IPS DF 19.7 (cell line): ENCODE data around the gene KANK2.
"Not testable (repeated sequence)": the region's sequence is repeated elsewhere in the genome, so short reads cannot be mapped to it uniquely, and the experiment has no call there.

Experiments
- DNase-seq: peaks from one replicate; pipeline ENCODE4 v3.0.0-alpha.2; 2013; ENCODE audit warnings: low read depth, low spot score

Gene KANK2

DNA sequence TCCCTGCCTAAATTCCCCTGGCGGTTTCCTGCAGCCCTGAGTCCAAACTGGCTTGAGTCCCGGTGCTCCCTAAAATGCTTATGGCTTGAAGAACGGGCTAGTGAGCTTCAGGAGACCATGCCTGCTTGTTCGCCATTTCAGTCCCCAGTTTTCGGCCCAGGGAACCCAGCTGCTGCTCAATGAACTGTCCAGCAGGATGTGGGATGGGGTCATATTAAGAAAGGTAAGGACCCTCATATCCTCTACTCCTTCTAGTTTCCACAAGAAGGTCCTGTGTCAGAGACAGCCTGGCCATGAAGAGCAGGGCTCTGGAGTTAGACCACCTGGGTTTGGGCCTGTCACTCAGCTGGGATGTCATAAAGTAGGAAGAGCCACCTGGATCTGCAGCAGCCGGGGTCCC is 24.8 kb downstream of the KANK2 start:
- no peak for DNase-seq

- no peak for DNase-seq
These were observed 26.2 kb downstream of the KANK2 start for GRCh38 chr19:11171144-11171543.

DNA sequence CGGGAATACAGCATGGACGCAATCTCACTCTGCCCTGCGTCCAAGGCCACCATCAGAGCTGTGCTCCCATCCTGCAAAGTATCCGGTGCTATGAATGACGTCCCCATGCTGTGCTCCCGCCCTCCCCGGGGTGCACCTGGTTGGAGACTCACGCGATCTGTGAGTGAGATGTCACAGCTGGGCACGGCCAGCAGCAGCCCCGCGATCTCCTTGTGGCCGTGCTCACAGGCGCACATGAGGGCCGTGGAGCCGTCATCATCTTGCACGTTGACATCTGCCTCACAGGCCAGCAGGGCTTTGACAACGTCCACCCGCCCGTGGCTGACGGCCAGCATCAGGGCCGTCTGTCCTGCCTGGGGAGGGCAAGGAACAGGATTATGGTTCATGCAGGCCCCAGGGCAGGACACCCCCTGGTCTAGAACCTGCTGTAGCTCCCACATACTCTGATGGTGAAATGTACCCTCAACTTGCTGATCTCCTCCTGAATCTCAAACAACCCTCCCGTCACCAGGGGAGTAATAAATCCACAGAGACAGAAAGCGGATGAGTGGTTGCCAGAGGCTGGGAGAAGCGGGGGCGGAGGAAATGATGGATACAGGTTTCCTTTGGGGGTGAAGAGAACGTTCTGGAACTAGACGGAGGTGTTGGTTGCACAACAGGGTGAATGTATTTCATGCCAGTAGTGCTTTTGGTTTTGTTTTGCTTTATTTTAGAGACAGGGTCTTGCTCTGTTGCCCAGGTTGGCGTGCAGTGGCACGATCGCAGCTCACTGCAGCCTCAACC is 27.3 kb downstream of the KANK2 start:
- DNase-seq, result no peak

- no peak for DNase-seq
These were observed 28.8 kb downstream of the KANK2 start for GRCh38 chr19:11168568-11168967.

DNA sequence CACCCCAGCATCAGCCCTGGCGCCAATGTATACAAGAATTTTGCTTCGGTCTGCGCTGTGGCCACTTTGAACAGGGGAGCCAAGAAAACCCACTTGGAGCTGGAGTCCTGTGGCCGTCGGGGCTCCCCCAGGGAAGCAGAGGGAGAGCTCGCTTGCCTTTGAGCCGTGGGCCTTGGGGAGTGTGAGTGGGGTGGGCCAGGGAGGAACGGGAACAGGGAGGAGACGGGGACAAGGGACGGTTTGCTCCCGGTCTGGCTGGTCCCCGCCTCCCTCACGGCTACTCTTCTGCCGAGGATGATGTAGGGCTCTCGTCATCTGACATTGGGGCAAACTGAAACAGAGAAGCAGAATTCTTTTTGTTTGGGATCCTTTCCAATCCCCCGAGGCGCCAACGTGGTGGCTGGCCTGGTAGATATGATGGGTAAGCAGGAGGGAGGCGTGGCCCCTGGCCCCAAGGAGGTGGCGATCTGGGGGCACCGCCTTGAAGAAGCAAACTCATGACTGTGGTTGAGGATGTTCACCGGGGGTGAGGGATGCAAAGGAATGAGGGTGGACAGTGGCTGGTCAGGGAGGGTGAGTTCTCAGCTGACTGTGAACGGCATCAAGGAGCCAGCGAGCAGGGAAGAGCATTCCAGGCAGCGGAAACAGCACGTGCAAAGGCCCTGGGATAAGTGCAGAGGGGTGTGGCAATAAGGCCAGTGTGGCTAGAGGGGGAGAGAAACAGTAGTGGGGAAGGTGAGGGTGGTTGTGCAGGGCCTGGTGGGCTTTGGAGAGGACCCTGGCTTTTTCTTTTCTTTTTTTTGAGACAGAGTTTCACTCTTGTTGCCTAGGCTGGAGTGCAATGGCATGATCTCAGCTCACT is 30.8 kb downstream of the KANK2 start:
- no peak for DNase-seq

DNA sequence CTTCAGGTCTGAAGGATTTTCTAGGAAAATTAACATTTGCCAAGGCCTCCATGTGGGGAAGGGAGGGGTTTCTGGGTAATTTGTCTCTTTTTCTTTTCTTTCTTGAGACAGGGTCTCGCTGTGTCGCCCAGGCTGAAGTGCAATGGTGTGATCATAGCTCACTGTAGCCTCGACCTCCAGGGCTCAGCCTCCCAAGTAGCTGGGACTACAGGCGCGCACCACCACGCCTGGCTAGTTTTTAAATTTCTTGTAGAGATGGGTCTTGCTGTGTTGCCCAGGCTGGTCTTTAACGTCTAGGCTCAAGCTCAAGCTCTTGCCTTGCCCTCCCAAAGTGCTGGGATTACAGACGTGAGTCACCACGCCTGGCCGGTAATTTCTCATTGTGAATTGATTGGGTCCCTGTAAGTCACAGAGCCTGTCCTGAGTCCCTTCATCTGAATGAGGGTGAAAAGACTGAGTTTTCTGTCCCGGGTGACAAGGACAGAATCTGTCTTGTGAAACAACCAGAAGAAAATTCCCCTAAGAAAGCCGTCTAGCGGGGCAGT is 31.8 kb downstream of the KANK2 start:
- no peak for DNase-seq

- no peak for DNase-seq
These were observed 32.4 kb downstream of the KANK2 start for GRCh38 chr19:11164879-11165406.

GRCh38 chr19:11164296-11164695 is 33.0 kb downstream of the KANK2 start:
- no peak for DNase-seq

DNA sequence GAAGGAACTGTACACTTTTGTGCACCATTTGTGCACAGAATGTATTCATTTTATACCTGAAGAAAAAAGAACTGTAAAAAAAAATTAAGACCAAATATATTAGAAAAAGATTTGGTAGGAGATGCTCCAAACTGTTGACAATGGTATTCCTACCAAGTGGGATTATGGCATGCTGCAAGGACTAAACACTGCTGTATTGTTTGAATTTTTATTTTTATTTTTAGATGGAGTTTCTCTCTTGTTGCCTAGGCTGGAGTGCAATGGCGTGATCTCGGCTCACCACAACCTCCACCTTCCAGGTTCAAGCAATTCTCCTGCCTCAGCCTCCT is 36.9 kb downstream of the KANK2 start:
- DNase-seq, result not testable (repeated sequence)

GRCh38 chr19:11159598-11160439 is 37.5 kb downstream of the KANK2 start:
- DNase-seq, result no peak

DNA sequence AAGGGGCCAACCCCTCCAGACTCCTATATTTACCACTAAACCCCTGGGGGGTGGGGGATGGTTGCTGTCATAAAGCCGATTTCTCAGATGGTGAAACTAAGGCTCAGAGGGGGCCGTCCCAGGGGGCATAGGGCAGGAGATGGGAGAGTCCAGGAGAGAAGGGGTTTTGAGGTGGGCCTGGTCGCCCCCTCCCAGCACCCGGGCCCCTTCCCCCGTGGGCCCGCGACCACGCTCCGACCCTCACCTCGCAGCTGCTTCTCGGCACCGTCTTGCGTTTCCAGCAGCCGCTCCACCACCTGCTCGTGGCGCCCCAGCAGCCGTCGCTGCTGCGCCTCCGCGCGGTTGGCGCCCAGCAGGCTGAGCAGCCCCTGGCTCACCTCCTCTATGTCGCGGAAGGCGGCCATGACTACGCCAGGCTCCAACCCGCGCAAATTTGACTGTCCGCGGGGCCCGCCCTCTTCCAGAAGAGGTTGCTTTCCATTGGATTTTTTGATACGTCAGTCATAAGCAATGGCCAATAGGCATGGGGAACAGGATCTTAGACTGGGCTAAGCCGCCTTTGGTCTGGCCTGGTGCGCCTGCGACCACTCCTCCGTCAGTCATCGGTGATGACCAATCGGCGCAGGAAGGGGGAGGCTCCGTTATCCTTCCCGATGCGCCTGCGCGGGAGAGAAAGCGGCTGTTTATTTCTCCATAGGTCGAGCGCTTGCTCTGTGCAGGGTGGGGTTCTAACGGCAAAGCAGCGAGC is 41.8 kb downstream of the KANK2 start, which contains the start of gene SPC24:
Gene SPC24, minus strand, starts transcription at position 410 of the 748 bp plus-strand sequence. Its CDS starts 6 bp downstream, at position 404.
- DNase-seq, result peak; percentile 94

DNA sequence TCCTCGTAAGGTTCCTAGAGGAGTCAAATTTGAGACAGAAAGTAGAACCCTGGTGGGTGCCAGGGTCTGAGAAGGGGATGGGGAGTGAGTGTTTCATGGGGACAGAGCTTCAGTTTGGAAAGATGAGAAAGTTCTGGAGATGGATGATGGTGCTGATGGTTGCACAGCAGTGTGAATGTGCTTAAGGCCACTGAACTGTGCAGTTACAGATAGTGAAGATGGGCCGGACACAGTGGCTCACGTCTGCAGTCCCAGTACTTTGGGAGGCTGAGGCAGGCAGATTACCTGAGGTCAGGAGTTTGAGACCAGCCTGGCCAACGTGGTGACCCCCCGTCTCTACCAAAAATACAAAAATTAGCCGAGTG is 42.7 kb downstream of the KANK2 start:
- no peak for DNase-seq

DNA sequence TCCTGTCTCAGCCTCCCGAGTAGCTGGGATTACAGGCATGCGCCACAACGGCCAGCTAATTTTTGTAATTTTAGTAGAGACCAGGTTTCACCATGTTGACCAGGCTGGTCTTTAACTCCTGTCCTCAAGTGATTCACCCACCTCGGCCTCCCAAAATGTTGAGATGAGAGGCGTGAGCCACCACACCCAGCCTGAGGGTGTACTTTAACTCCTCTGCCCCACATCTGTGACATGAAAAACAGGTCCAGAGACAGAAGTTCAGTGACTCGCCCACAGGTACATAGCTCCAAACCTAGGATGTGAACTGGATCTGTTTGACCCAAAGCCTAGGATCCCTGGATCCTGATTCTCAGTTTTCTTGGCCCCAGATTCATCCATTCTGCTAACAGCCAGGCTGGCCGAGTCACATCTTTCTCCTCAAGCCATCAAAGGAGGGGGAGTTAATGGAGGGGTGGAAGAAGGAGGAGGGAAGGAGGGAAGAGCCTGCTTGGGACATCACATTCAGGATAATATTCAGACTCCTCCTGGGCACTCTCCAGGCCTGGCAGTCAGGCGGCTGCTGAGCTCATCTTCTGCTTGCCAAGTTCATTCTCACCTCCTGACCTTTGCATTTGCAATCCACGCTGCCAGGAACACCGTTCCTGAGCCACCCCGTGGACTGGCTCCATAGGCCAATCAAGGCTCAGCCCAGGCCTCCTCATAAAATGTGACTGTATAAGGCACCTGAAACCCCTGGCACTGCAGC is 44.9 kb downstream of the KANK2 start:
- DNase-seq, result no peak

- no peak for DNase-seq
These were observed 46.2 kb downstream of the KANK2 start for GRCh38 chr19:11151181-11151580.

GRCh38 chr19:11148001-11148400 is 49.3 kb downstream of the KANK2 start:
- DNase-seq, result no peak

DNA sequence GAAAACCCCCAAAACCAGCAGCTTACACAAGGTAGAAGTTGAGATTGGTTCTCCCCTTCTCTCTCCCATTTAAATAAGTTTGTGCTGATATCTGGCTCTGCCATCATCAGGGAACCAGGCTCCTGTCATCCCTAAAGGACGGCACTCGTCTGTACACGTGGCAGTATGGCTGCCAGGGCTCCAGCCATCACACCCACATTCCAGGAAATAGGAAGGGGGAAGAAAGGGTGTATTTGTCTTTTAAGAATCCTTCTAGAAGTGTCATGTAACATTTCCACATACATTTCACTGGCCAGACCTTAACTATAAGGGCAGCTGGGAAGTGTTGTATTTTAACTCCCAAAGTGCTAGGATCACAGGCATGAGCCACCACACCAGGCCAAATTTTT is 51.8 kb downstream of the KANK2 start:
- no peak for DNase-seq

DNA sequence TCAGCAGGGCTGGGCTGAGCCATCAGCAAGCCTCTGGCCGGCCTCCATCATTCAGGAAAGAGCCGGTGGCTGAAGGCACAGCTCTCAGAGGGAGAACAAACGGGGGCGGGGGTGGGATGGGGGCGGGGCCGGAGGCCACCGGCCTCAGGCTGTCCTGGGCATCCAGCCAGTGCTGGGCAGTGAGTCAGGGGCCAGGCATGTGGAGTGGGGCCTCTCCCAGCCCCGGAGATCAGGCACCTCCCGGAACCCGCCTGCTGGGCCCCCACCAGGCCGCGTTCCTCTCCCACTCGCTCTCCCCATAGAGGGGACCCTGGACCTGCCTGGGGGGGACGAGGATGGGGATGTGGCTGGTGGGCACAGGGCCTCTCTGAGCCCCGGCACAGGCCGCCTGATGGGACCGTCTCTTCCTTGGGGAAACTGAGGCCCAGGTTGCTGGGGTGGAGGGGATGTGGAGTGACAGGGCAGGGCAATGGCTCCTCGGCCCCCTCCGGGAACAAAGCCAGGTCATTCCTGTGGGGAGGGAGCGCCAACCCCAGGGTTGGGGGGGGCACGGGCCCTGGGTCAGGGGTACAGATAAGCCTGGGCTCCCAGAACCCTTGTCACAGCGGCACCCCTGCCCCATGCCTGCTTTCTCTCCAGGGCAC is 54.7 kb downstream of the KANK2 start:
- peak; percentile 40 for DNase-seq

DNA sequence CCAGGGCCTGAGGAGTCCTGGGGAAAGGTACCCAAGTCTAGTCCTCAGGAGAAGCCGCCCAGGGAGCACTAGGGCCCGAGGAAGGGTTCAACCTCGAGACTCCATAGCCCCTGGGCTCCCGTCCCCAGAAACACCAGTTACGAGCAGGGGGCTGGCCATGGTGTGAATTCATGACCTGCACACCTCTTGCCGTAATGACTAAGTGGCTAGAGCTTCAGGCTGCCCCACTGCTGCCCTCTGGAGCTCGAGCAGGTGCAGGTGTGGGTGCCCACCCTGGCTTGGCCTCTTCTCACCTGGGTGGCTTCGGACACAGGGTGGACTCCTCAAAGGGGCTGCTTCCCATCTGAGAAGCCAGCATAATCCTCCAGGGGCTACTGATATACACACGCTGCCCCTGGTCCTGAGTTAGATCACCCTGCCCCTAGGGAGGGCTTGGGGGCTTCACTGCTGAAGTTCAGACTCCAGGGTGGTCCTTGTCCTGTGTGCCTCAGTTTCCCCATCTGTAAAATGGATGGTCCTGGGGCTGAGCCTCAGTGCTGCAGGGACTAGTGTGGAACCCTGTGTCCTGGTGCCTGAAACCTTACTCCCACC is 55.3 kb downstream of the KANK2 start:
- DNase-seq, result no peak

DNA sequence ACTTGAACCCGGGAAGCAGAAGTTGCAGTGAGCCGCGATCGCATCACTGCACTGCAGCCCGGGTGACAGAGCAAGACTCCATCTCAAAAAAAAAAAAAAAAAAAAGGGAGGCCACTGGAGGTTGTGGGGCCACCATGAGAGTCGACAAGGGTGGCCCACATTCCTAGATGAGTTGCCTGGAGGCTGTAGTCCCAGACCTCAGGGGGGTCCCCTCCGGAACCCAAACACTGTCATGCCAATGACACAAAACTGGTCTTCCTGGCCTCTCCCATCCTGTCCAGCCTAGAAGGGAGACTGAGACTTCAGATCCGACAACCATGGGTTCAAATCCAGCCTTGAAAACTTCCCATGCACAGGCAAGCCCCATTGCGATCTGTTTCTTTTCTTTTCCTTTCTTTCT is 56.4 kb downstream of the KANK2 start:
- DNase-seq, result no peak
